ENCODE results near the gene BIN1.
A peak's percentile ranks its signal among the peaks of the same experiment; 100 is the strongest.
"Not testable (repeated sequence)": the region's sequence is repeated elsewhere in the genome, so short reads cannot be mapped to it uniquely, and the experiment has no call there.

The BIN1 gene

GRCh38 chr2:127044977-127045661 lies 61.8 kb downstream of the BIN1 start:
- no peak for DNase-seq

- DNase-seq: no peak
Measured at GRCh38 chr2:127044165-127044718, 62.7 kb downstream of the BIN1 start.

- no peak for DNase-seq
Measured at GRCh38 chr2:127043367-127044164, 63.4 kb downstream of the BIN1 start.

- DNase-seq: no peak
Measured at GRCh38 chr2:127041259-127041970, 65.5 kb downstream of the BIN1 start.

- no peak for DNase-seq
Measured at GRCh38 chr2:127040169-127040568, 66.8 kb downstream of the BIN1 start.

GRCh38 chr2:127039387-127040031 lies 67.4 kb downstream of the BIN1 start:
- DNase-seq: no peak

GRCh38 chr2:127037476-127037875 lies 69.5 kb downstream of the BIN1 start:
- DNase-seq: no peak

- DNase-seq: no peak
Measured at GRCh38 chr2:127034883-127035611, 71.9 kb downstream of the BIN1 start.

- no peak for DNase-seq
Measured at GRCh38 chr2:127034051-127034450, 72.9 kb downstream of the BIN1 start.

GRCh38 chr2:127032621-127033020 lies 74.3 kb downstream of the BIN1 start:
- DNase-seq: no peak

GRCh38 chr2:127029350-127030051 lies 77.5 kb downstream of the BIN1 start:
- DNase-seq: no peak

GRCh38 chr2:127028745-127029144 lies 78.2 kb downstream of the BIN1 start:
- not testable (repeated sequence) for DNase-seq

GRCh38 chr2:127027715-127028114 lies 79.2 kb downstream of the BIN1 start:
- no peak for DNase-seq

- DNase-seq: peak; percentile 84 to 85
Measured at GRCh38 chr2:127025359-127026166, 81.4 kb downstream of the BIN1 start.

- peak; percentile 57 to 76 for DNase-seq
Measured at GRCh38 chr2:127024769-127025358, 82.1 kb downstream of the BIN1 start.

GRCh38 chr2:127023504-127023903 lies 83.5 kb downstream of the BIN1 start:
- DNase-seq: no peak

- DNase-seq: no peak
Measured at GRCh38 chr2:127022817-127023216, 84.1 kb downstream of the BIN1 start.

GRCh38 chr2:127020536-127020935 lies 86.4 kb downstream of the BIN1 start:
- no peak for DNase-seq

- no peak for DNase-seq
Measured at GRCh38 chr2:127017548-127017947, 89.4 kb downstream of the BIN1 start.

GRCh38 chr2:127016329-127016728 lies 90.6 kb downstream of the BIN1 start:
- no peak for DNase-seq

Data from NCI-H1930 (cell line).